OCI-LY1 (cell line): Measurements from ENCODE around the gene COPS3.

Source experiments
- EZH2 ChIP-seq: fragments of 200-600 bp; sonication (generic), shearing (Covaris generic); IDR thresholded peaks from 2 replicates; pipeline ENCODE4 v1.8.0; 2017; ENCODE audit warnings: borderline replicate concordance, mixed run types, mild to moderate bottlenecking, antibody characterized with exemption, low read length, moderate library complexity, mixed read lengths
- TF ChIP-seq, protein P1 (sequence below): fragments of 200-600 bp; sonication (generic), shearing (Covaris generic); IDR thresholded peaks from 2 replicates; pipeline ENCODE4 v1.5.1; 2017; ENCODE audit warnings: mild to moderate bottlenecking, antibody characterized with exemption, low read length, moderate library complexity, mixed read lengths

DNA sequence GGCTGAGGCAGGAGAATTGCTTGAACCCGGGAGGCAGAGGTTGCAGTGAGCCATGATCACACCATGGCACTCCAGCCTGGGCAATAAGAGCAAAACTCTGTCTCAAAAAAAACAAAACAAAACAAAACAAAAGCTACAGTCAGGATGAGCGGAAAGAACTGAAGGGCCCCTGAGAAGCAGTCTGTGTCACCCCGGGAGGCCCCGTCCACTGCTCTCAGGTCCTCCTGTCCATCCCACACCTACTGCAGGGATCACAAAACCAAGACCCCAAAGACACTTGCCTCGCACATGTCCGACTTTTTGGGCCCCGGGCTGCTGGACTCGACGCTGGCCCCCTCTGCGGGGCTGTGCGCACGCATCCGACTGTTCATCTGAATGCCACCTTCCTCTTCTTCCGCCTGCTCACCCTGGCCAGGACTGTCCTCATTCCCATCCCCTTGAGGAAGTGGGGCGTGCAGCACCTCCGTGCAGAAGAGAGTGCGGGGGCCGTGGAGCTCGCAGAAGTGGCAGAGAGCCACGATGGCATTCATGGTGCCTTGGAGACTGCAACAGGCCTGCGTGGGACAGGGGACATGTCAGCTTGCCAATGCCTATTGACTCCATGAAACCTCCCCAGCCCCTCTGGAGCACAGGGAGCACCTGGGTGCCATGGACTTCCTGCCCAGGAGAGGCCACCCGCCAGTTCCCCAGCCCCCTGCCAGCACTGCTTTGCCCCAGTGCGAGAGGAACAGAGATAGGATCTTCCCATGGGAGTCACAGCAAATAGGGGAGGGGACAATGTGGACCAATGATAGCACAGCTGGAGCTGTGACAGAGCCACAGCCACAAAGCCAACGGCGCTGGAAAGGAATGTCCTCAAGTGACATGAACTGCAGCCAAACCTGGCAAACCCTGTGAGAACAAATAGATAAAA lies 53.2 kb downstream of the COPS3 start:
- TF ChIP-seq, protein P1, sequence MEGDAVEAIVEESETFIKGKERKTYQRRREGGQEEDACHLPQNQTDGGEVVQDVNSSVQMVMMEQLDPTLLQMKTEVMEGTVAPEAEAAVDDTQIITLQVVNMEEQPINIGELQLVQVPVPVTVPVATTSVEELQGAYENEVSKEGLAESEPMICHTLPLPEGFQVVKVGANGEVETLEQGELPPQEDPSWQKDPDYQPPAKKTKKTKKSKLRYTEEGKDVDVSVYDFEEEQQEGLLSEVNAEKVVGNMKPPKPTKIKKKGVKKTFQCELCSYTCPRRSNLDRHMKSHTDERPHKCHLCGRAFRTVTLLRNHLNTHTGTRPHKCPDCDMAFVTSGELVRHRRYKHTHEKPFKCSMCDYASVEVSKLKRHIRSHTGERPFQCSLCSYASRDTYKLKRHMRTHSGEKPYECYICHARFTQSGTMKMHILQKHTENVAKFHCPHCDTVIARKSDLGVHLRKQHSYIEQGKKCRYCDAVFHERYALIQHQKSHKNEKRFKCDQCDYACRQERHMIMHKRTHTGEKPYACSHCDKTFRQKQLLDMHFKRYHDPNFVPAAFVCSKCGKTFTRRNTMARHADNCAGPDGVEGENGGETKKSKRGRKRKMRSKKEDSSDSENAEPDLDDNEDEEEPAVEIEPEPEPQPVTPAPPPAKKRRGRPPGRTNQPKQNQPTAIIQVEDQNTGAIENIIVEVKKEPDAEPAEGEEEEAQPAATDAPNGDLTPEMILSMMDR: no peak
- TF ChIP-seq EZH2: no peak
